ENCODE measurements around the gene ARPC1B. TPM values are rescaled to one million over a fixed set of nuclear protein-coding genes. Genes with fewer than 3 reads are reported as not detected.

ARPC1B gene
- total and polyA plus RNA-seq, 2 of the 8 experiments (the other 6 are each of a cell fraction or from before 2014, with no cell fraction given), result 64.5 to 115 TPM

DNA sequence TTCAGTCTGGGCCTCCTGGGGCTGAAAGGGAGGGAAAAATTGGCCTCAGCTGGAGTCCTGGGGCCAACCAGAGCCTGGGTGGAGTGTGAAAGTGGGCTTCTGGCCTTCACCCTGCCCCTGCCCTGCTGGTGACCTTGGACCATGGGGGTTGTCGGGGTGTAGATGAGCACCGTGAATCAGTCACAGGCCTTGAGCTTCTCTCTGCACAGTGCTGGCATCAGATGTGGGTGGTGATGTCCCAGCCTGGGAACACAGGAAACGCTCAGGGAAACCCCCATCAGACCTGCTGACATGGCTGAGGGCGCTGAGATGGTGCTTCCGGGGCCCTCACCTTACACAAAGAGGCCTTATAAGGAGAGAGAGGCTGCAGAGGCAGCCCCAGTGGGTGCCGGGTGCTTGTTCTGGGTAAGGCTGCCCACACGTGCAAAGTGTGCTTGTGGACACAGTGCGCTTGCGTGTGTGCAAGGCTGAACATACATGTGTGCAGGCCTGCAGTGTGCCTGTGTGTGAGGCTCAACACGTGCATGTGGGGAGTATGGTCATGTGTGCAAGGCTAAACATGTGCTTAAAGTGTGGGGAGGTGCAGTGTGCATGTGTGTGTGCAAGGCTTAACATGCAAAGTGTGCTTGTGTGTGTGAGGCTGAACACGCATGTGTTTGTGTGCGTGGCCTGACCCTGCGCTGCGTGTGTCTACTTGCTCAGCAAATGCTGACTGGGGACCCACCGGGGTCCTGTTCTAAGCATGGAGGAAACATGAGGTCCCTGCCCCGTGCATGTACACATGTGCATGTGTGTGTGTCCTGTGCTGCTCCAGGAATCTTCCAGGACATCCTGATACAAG lies 6.5 kb downstream of the ARPC1B start:
- no peak overlapping the region for H2AFZ ChIP-seq (ENCODE audit: low read length)
- H2BK5ac ChIP-seq (ENCODE audit: low read depth, low read length), result peak overlapping the region; percentile 40
- 0 out of 2 replicates have a peak overlapping the region, but pooled peaks have one; percentile 43 for H2AK5ac ChIP-seq (ENCODE audit: low read depth, low read length)
- no peak overlapping the region for H3K14ac ChIP-seq (ENCODE audit: insufficient read length)
- H3K79me2 ChIP-seq (ENCODE audit: control insufficient read depth in 1 of 2, insufficient read depth in 2 of 2, low read length in 2 of 2), result peaks cover 0 to 17% of the 10 kb centered on the region in 2 experiments; a peak in 2 of 4 replicates
- no peak overlapping the region for H3K56ac ChIP-seq (replicated peaks; ENCODE audit: insufficient read length, low read depth, low read length)
- H2BK120ac ChIP-seq (replicated peaks; ENCODE audit: low read depth, low read length), result no peak overlapping the region
- no peak overlapping the region for H3K18ac ChIP-seq (ENCODE audit: extremely low read depth, low read length)
- CTCF ChIA-PET (ENCODE audit: partially characterized antibody), result interaction anchor here (0.9 to 1.0 kb wide), 2 partner anchors 14 to 21 kb away, joined by 3 to 4 read pairs; no protein-coding TSS in a partner anchor
- 93% methylated on average over 16 of the region's 16 CpGs; no CpG with 5 or more reads in 1 of the 2 experiments for WGBS, 2 experiments (ENCODE audit: extremely low coverage in 1 of 2, insufficient coverage in 1 of 2, insufficient read length in 1 of 2, insufficient replicate concordance in 2 of 2, low coverage in 1 of 2, low lambda C conversion rate in 2 of 2, missing lambda C conversion rate in 1 of 2)
- no peak overlapping the region for H2BK15ac ChIP-seq (ENCODE audit: low read length)
- H3K4me2 ChIP-seq (ENCODE audit: insufficient read depth in 1 of 2, low read depth in 2 of 2, low read length in 2 of 2), result no peak overlapping the region; a peak in 1 of 4 replicates
- H3K23ac ChIP-seq (ENCODE audit: insufficient read length), result no peak overlapping the region
- H3K27me3 ChIP-seq (replicated peaks in 1 of 4; ENCODE audit: control insufficient read depth in 3 of 4, extremely low read depth in 1 of 4, insufficient read depth in 3 of 4, low read length in 3 of 4), result no peaks in the 10 kb centered on the region
- peak overlapping the region; percentile 11; the same call in 1 of the 2 replicates for H4K8ac ChIP-seq (ENCODE audit: extremely low read depth, insufficient read depth, low read length)
- POLR2A ChIA-PET (ENCODE audit: partially characterized antibody), result interaction anchor here (2.0 to 3.3 kb wide), 3 partner anchors 11 to 27 kb away, joined by 7 to 19 read pairs (median 18); partner anchors contain the start of genes BUD31 and PDAP1
- FAIRE-seq, result no peak
- H3K27ac ChIP-seq (ENCODE audit: low read depth, low read length), result peak overlapping the region; percentile 44; the same call in 1 of the 2 replicates
- peaks cover 0 to 3% (median 0%) of the 10 kb centered on the region in 4 experiments; a peak in 2 of 8 replicates for H3K36me3 ChIP-seq (ENCODE audit: control insufficient read depth in 2 of 4, insufficient read depth in 4 of 4, low read length in 3 of 4)
- peaks cover 16% of the 10 kb centered on the region for H3K79me1 ChIP-seq (ENCODE audit: low read depth, low read length)
- no peak overlapping the region for H4K5ac ChIP-seq (ENCODE audit: insufficient read length, low read depth, low read length)
- H3K23me2 ChIP-seq (ENCODE audit: low read depth, low read length), result no peaks in the 10 kb centered on the region; the same call in 1 of the 2 replicates
- peak overlapping the region in 2 of 4 experiments; percentile 18 to 46; a peak in 3 of 7 replicates for H3K9ac ChIP-seq (replicated peaks in 1 of 4; ENCODE audit: extremely low read depth in 1 of 4, low read depth in 3 of 4, low read length in 3 of 4)
- H2BK12ac ChIP-seq (ENCODE audit: low read depth, low read length), result no peak overlapping the region
- H3K4me3 ChIP-seq (ENCODE audit: extremely low read depth in 1 of 4, insufficient read depth in 2 of 4, low read depth in 3 of 4, low read length in 4 of 4), result no peak overlapping the region
- TF ChIP-seq, protein P1, sequence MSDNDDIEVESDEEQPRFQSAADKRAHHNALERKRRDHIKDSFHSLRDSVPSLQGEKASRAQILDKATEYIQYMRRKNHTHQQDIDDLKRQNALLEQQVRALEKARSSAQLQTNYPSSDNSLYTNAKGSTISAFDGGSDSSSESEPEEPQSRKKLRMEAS (IDR thresholded peaks at IDR 0.05), result no peak
- TF ChIP-seq KDM1A (IDR thresholded peaks at IDR 0.05; ENCODE audit: borderline replicate concordance, low read length), result no peak
- no peak for TF ChIP-seq TAF7 (optimal IDR thresholded peaks at IDR 0.05; ENCODE audit: borderline replicate concordance, low read depth, low read length)
- TF ChIP-seq SP1 (IDR thresholded peaks at IDR 0.05; ENCODE audit: low read depth, low read length), result no peak
- no peak for TF ChIP-seq SIRT6 (IDR thresholded peaks at IDR 0.05; ENCODE audit: low read length)
- TF ChIP-seq GABPA (IDR thresholded peaks at IDR 0.05; ENCODE audit: borderline replicate concordance, insufficient read depth, low read length), result no peak
- TF ChIP-seq SIN3A (conservative IDR thresholded peaks at IDR 0.05 in 1 of 2, IDR thresholded peaks at IDR 0.05 in 1 of 2; ENCODE audit: low read depth in 1 of 2, low read length in 2 of 2), result no peak
- TF ChIP-seq HDAC2 (IDR thresholded peaks at IDR 0.05; ENCODE audit: borderline replicate concordance in 1 of 2, low read depth in 2 of 2, low read length in 2 of 2), result no peak
- DNase-seq (ENCODE audit: low read depth in 1 of 2, low spot score in 2 of 2), result no peak
- H3K4ac ChIP-seq (replicated peaks; ENCODE audit: insufficient read length, low read depth, low read length), result no peak overlapping the region
- peak overlapping the region; percentile 44 for H4K91ac ChIP-seq (replicated peaks; ENCODE audit: insufficient read length, low read length)
- H3K9me3 ChIP-seq (ENCODE audit: insufficient read depth in 2 of 2, low read depth in 1 of 2, low read length in 1 of 2), result no peaks in the 10 kb centered on the region
- H3K4me1 ChIP-seq (replicated peaks in 1 of 4; ENCODE audit: control insufficient read depth in 3 of 4, insufficient read depth in 4 of 4, low read length in 3 of 4), result peaks cover 0 to 5% (median 1%) of the 10 kb centered on the region in 4 experiments; a peak in 3 of 7 replicates
- no peak overlapping the region for H2BK20ac ChIP-seq (ENCODE audit: low read length)
- H4K20me1 ChIP-seq (replicated peaks in 1 of 2; ENCODE audit: control insufficient read depth in 1 of 2, insufficient read depth in 2 of 2, low read length in 2 of 2), result peaks cover 14 to 22% of the 10 kb centered on the region in 2 experiments

Data from H1 (cell line).